NCI-H510A (cell line): ENCODE results near the gene MTM1.

Experiments used
- DNase-seq: peaks from one replicate; lab custom pipeline; 2025; lab: John Stamatoyannopoulos, UW

The MTM1 gene

GRCh38 chrX:150715184-150715583 is 146.8 kb downstream of the MTM1 start:
- DNase-seq: no peak

- DNase-seq: no peak
Measured at GRCh38 chrX:150719621-150720020, 151.2 kb downstream of the MTM1 start.
